GM12878 (cell line): ENCODE measurements around the gene CSAD. TPM values are rescaled to one million over a fixed set of nuclear protein-coding genes. Genes with fewer than 3 reads are reported as not detected.

Source experiments
- ATAC-seq: fragments of 200-7000 bp; cut with Tn5 transposase; 3 replicates; pipeline ENCODE4 v1.9.1; 2020; ENCODE audit warnings: mild to moderate bottlenecking, moderate library complexity
- BruUV-seq: library from RNA; stranded (reverse); fragments of 400-500 nt; replicated peaks from 2 replicates; lab custom pipeline; 2021; lab: Mats Ljungman, UMichigan
- CTCF ChIA-PET: fragments of 300-600 bp; sonication (Branson Sonifier 250); formaldehyde crosslinking; extraction: SDS; loops from one replicate; lab custom pipeline; 2021; ENCODE audit warnings: inconsistent platforms; lab: Yijun Ruan, JAX
- POLR2A ChIA-PET: fragments of 350-600 bp; formaldehyde crosslinking; extraction: SDS; loops from one replicate; lab custom pipeline; 2021; ENCODE audit warnings: inconsistent platforms; lab: Charles Lee
- RAD21 ChIA-PET: fragments of 300-600 bp; sonication (Branson Sonifier 250); formaldehyde crosslinking; loops from one replicate; lab custom pipeline; 2023; ENCODE audit warnings: antibody characterized with exemption; ENCODE audit not compliant: unreplicated experiment; lab: Charles Lee
- SMC1A ChIA-PET: fragments of 300-600 bp; sonication (Branson Sonifier 250); formaldehyde crosslinking; loops from one replicate; lab custom pipeline; 2023; ENCODE audit not compliant: unreplicated experiment, uncharacterized antibody; lab: Charles Lee
- DNase-seq: peaks from one replicate; pipeline ENCODE4 v3.0.0-alpha.2; 2011; ENCODE audit warnings: low read depth, low spot score
- FAIRE-seq: peaks from 3 replicates; lab custom pipeline; 2011; peaks lifted over from hg19 to GRCh38; lab: Jason Lieb, UNC
- H2AFZ ChIP-seq: 2 replicates; pipeline ENCODE4 v1.6.0; 2011; ENCODE audit warnings: low read depth, low read length, control low read depth; ENCODE audit not compliant: control insufficient read depth
- H3K27ac ChIP-seq: 2 replicates; pipeline ENCODE4 v1.5.1; 2011; ENCODE audit warnings: control low read depth; ENCODE audit not compliant: control insufficient read depth, insufficient read depth
- H3K27me3 ChIP-seq, 2 experiments: replicated peaks in 1 of 2; 2 replicates each; pipeline versions ENCODE4 v1.6.0 to v1.6.1; 2011; ENCODE audit warnings: low read length in 1 of 2; ENCODE audit not compliant: control insufficient read depth in 2 of 2, insufficient read depth in 2 of 2
- H3K36me3 ChIP-seq, 2 experiments: 2 replicates each; pipeline ENCODE4 v1.5.1; 2011; ENCODE audit warnings: low read length in 1 of 2; ENCODE audit not compliant: control insufficient read depth in 2 of 2, insufficient read depth in 2 of 2
- H3K4me1 ChIP-seq: 2 replicates; pipeline ENCODE4 v1.6.1; 2011; ENCODE audit warnings: mild to moderate bottlenecking, low read length, moderate library complexity, mixed read lengths; ENCODE audit not compliant: control insufficient read depth, insufficient read depth
- H3K4me2 ChIP-seq: 2 replicates; pipeline ENCODE4 v1.6.0; 2011; ENCODE audit warnings: control low read depth; ENCODE audit not compliant: control insufficient read depth, insufficient read depth
- H3K4me3 ChIP-seq: fragments of 200-600 bp; sonication (generic); 2 replicates; pipeline ENCODE4 v1.5.1; 2016
- H3K79me2 ChIP-seq: 2 replicates; pipeline ENCODE4 v1.6.0; 2011; ENCODE audit warnings: low read length; ENCODE audit not compliant: control insufficient read depth, insufficient read depth
- H3K9ac ChIP-seq: 2 replicates; pipeline ENCODE4 v1.8.0; 2011; ENCODE audit warnings: low read length, control low read depth, mixed read lengths; ENCODE audit not compliant: control insufficient read depth, insufficient read depth
- H3K9me3 ChIP-seq: replicated peaks from 3 replicates; pipeline ENCODE4 v1.5.1; 2011; ENCODE audit warnings: mild to moderate bottlenecking, low read length; ENCODE audit not compliant: control insufficient read depth, insufficient read depth
- H4K20me1 ChIP-seq: 2 replicates; pipeline ENCODE4 v1.6.0; 2011; ENCODE audit not compliant: control insufficient read depth, insufficient read depth
- ATF2 ChIP-seq: IDR thresholded peaks from 2 replicates; pipeline ENCODE4 v1.6.1; 2012; ENCODE audit warnings: low read length, inconsistent platforms
- BRCA1 ChIP-seq: IDR thresholded peaks from 2 replicates; pipeline ENCODE4 v1.6.1; 2011; ENCODE audit warnings: low read depth, low read length, improper control_type of control experiment
- CHD1 ChIP-seq: IDR thresholded peaks from 2 replicates; pipeline ENCODE4 v1.6.1; 2012; ENCODE audit warnings: low read depth, low read length, improper control_type of control experiment
- CREB1 ChIP-seq: IDR thresholded peaks from 2 replicates; pipeline ENCODE4 v1.6.1; 2012; ENCODE audit warnings: low read depth, mild to moderate bottlenecking, inconsistent platforms
- EED ChIP-seq: sonication (generic); IDR thresholded peaks from 2 replicates; pipeline ENCODE4 v1.6.1; 2016; ENCODE audit warnings: antibody characterized with exemption, low read depth
- GATAD2B ChIP-seq: fragments of 450-650 bp; conservative IDR thresholded peaks from 2 replicates; pipeline ENCODE4 v1.6.1; 2017; ENCODE audit warnings: low read depth, mild to moderate bottlenecking, moderate library complexity
- NFIC ChIP-seq: IDR thresholded peaks from 2 replicates; pipeline ENCODE4 v1.6.1; 2012; ENCODE audit warnings: low read depth, mild to moderate bottlenecking, inconsistent platforms, low read length, moderate library complexity
- PAX5 ChIP-seq: IDR thresholded peaks from 2 replicates; pipeline ENCODE4 v1.6.1; 2011; ENCODE audit warnings: low read depth, low read length, borderline replicate concordance
- POU2F2 ChIP-seq: IDR thresholded peaks from 3 replicates; pipeline ENCODE4 v1.6.1; 2011; ENCODE audit warnings: low read depth, mild to moderate bottlenecking, low read length, borderline replicate concordance
- RAD51 ChIP-seq: fragments of 450-650 bp; IDR thresholded peaks from 2 replicates; pipeline ENCODE4 v1.6.1; 2016; ENCODE audit warnings: moderate library complexity, mild to moderate bottlenecking, inconsistent platforms
- RBBP5 ChIP-seq: fragments of 200-600 bp; sonication (generic); conservative IDR thresholded peaks from 2 replicates; pipeline ENCODE4 v1.6.1; 2016
- SMARCA5 ChIP-seq: fragments of 450-650 bp; IDR thresholded peaks from 2 replicates; pipeline ENCODE4 v1.6.1; 2017; ENCODE audit warnings: mild to moderate bottlenecking
- SUPT20H ChIP-seq: IDR thresholded peaks from 2 replicates; pipeline ENCODE4 v1.6.1; 2011; ENCODE audit warnings: low read depth, mild to moderate bottlenecking, low read length, moderate library complexity, borderline replicate concordance; ENCODE audit not compliant: control insufficient read depth
- ZBTB40 ChIP-seq: fragments of 450-650 bp; IDR thresholded peaks from 2 replicates; pipeline ENCODE4 v1.6.1; 2016; ENCODE audit warnings: mild to moderate bottlenecking, moderate library complexity, borderline replicate concordance
- ZNF217 ChIP-seq: fragments of 450-650 bp; IDR thresholded peaks from 2 replicates; pipeline ENCODE4 v1.6.1; 2017; ENCODE audit warnings: antibody characterized with exemption, mild to moderate bottlenecking
- ZNF384 ChIP-seq: IDR thresholded peaks from 2 replicates; pipeline ENCODE4 v1.6.1; 2012; ENCODE audit warnings: low read depth, mild to moderate bottlenecking, low read length, improper control_type of control experiment, borderline replicate concordance
- WGBS: methylation state at CpG from one replicate; pipeline ENCODE4 v1.1.6; 2016; ENCODE audit warnings: low lambda C conversion rate; ENCODE audit not compliant: insufficient replicate concordance, insufficient coverage; ENCODE audit errors: missing lambda C conversion rate; 5-methylcytosine and 5-hydroxymethylcytosine counted together
- in situ Hi-C: fragments of 300-500 bp; cut with MboI; formaldehyde crosslinking; loops from 9 replicates; pipeline ENCODE4 v1.14.3; 2018; ENCODE audit warnings: mixed read lengths
- intact Hi-C: fragments of 100-400 bp; cut with micrococcal nuclease; formaldehyde crosslinking; loops from one replicate; pipeline ENCODE4 v1.14.2; 2022; ENCODE audit not compliant: unreplicated experiment
- polyA plus RNA-seq, 11 experiments: library from polyadenylated mRNA; depleted of rRNA in 4 of 11; unstranded in 6 of 11; stranded (reverse) in 5 of 11; fragments of >200 nt; fragmentation: Nextera tagmentation in 4 of 11; fragmentation: Illumina TruSeq in 1 of 11; extraction: Ambion mirVana in 4 of 11; extraction: Trizol in 1 of 11; gene quantifications; 1 replicate in 1 of 11; 2 replicates in 10 of 11; pipeline versions ENCODE4 v1.2.1 to v1.2.3, GENCODE V29; 2011 to 2016; ENCODE audit warnings: inconsistent platforms in 2 of 11, missing spikeins in 2 of 11, low read depth in 1 of 11
- total RNA-seq, 4 experiments: library from RNA; depleted of rRNA in 3 of 4; stranded (reverse); fragments of >200 nt in 3 of 4; fragmentation: Illumina TruSeq in 1 of 4; extraction: Trizol in 1 of 4; gene quantifications; 2 replicates each; pipeline versions ENCODE4 v1.2.1 to v1.2.3, GENCODE V29; 2013 to 2021

CSAD gene
- total and polyA plus RNA-seq, 10 of the 15 experiments (the other 5 are each of a cell fraction or from before 2014, with no cell fraction given), result 1.1 to 20.4 (median 6.2) TPM

GRCh38 chr12:53200458-53201176 is 19.9 kb upstream of the CSAD start:
- Histone ChIP-seq H3K4me3 (peak overlapping the region; percentile 90), H3K27ac (peak overlapping the region; percentile 69), H3K9me3 (no peaks in the 10 kb centered on the region), H3K4me2 (peak overlapping the region; percentile 84), H3K79me2 (peaks cover 60% of the 10 kb centered on the region), H3K4me1 (peaks cover 47% of the 10 kb centered on the region), H3K36me3 (peaks cover 21 to 33% of the 10 kb centered on the region in 2 experiments), H3K9ac (peak overlapping the region; percentile 42), H2AFZ (no peak overlapping the region), H3K27me3 (no peaks in the 10 kb centered on the region), H4K20me1 (no peaks in the 10 kb centered on the region)
- ChIA-PET POLR2A (interaction anchor here (0.5 to 5.1 kb wide), 10 partner anchors 9 to 133 kb away, joined by 3 to 47 read pairs (median 6); partner anchors contain the start of genes CSAD, ITGB7, PFDN5 and ZNF740), SMC1A (interaction anchor here (0.7 to 3.0 kb wide), 13 partner anchors 9 to 120 kb away, joined by 3 to 36 read pairs (median 5); partner anchors contain the start of genes AAAS, CSAD and ZNF740), RAD21 (interaction anchor here (0.7 to 2.8 kb wide), 11 partner anchors 10 to 67 kb away, joined by 3 to 26 read pairs (median 4); partner anchors contain the start of genes CSAD, ESPL1 and ZNF740), CTCF (interaction anchor here (0.5 to 7.7 kb wide), 14 partner anchors 10 to 135 kb away, joined by 3 to 78 read pairs (median 4); partner anchors contain the start of genes AAAS, CSAD, ESPL1 and ITGB7)
- no TSS peak for BruUV-seq
- FAIRE-seq, result peak; percentile 79
- WGBS, result 2% methylated on average over 10 of the region's 10 CpGs
- intact Hi-C loops, result loop anchor here (2.0 kb wide), 1 partner anchor 20 kb away; the partner anchor contains the start of genes CSAD and ZNF740
- DNase-seq, result peak; percentile 79
- ATAC-seq, result peak; percentile 61
- in situ Hi-C loops, result no loop called here
- TF ChIP-seq SMARCA5 (no peak), NFIC (peak; percentile 98), ZNF217 (peak; percentile 90), GATAD2B (peak; percentile 93), PAX5 (no peak), POU2F2 (no peak), CHD1 (no peak), EED (peak; percentile 100), BRCA1 (no peak), ATF2 (peak; percentile 83), ZNF384 (no peak; the same call in 1 of the 2 replicates), CREB1 (0 out of 2 replicates have a peak, but pooled peaks have one; percentile 22), RAD51 (peak; percentile 31; the same call in 1 of the 2 replicates), SUPT20H (no peak), ZBTB40 (no peak), RBBP5 (no peak)
